Body of pancreas (tissue), 4 donors: ENCODE data around the gene LAD1.

ENCODE experiments used
- POLR2A ChIP-seq, 3 donors: fragments of 450-650 bp; IDR thresholded peaks; one replicate each; pipeline ENCODE4 v1.6.1; 2016; ENCODE audit warnings: antibody characterized with exemption in 3 of 3, mild to moderate bottlenecking in 2 of 3
- TF ChIP-seq, protein P1 (sequence below), 7 experiments: fragments of 450-650 bp in 4 of 7; fragments of 200-600 bp in 3 of 7; sonication (generic) in 3 of 7; IDR thresholded peaks; one replicate each; pipeline ENCODE4 v1.5.1; 2016 to 2019; ENCODE audit warnings: antibody characterized with exemption in 7 of 7

DNA sequence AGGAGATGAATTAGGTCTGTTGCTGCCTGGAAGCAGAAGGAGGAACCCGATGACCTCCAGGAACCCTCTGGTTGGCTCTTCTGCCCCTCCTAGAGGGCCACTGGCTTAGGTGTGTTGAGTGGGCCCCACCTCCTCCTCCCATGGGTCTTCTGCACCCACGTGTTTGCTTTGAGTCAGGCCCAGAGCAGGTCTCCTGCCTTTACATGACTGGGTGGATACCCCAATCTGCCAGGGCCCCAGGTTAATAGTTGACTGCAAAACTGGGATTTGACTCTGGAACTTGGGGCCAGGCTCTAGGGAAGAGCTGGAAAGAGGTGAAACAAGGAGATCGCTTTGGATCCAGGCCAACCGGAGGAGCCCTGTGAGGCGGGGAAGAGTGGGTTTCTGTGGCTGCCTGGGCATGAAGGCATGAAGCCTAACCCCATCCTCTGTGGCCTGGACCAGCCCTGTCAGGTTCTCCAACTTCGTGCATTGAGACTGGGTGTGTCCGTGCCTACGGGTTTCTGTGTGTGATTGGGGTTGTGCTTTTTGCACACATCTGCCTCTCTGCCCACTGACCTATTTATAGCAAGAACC is 7.8 kb upstream of the LAD1 start:
- no peak for TF ChIP-seq POLR2A (IDR thresholded peaks at IDR 0.05)
- TF ChIP-seq, protein P1, sequence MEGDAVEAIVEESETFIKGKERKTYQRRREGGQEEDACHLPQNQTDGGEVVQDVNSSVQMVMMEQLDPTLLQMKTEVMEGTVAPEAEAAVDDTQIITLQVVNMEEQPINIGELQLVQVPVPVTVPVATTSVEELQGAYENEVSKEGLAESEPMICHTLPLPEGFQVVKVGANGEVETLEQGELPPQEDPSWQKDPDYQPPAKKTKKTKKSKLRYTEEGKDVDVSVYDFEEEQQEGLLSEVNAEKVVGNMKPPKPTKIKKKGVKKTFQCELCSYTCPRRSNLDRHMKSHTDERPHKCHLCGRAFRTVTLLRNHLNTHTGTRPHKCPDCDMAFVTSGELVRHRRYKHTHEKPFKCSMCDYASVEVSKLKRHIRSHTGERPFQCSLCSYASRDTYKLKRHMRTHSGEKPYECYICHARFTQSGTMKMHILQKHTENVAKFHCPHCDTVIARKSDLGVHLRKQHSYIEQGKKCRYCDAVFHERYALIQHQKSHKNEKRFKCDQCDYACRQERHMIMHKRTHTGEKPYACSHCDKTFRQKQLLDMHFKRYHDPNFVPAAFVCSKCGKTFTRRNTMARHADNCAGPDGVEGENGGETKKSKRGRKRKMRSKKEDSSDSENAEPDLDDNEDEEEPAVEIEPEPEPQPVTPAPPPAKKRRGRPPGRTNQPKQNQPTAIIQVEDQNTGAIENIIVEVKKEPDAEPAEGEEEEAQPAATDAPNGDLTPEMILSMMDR (IDR thresholded peaks at IDR 0.05): no peak
